ENCODE results near the gene MED25.

Gene MED25

DNA sequence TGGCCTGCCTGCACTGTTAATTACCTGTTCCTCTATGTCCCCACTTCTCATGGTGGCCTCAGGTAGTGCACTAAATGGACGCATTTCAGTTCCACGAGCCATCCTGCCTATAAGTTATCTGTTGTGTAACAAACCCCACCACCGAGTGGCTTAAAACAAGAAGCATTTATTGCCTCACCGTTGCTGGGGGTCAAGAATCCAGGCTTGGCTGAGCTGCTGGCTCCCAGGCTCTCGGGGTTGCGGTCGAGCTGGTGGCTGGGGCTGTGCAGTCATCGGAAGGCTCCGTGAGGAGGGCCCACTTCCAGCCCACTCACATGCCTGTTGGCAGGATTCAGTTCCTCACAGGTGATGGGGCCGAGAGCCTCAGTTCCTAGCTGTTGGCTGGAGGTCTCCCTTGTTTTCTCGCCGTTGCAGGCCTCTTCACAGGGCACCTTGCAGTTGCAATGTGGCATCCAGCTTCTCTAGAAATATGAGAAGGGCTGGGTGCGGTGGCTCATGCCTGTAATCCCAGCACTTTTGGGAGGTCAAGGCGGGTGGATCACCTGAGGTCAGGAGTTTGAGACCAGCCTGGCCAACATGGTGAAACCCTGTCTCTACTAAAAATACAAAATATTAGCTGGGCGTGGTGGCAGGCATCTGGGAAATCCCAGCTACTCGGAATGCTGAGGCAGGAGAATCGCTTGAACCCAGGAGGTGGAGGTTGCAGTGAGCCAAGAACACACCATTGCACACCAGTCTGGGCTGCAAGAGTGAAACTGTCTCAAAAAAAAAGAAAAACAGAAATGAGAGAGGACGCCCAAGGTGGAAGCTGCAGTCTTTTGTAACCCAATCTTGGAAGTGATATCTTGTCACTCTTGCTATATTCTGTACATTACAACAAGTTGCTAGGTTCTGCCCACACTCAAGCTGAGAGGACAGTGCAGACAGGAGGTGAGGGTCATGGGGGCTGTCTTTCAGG is 26.3 kb downstream of the MED25 start:
- no peak for DNase-seq (ENCODE audit: low read depth in 2 of 2)

DNA sequence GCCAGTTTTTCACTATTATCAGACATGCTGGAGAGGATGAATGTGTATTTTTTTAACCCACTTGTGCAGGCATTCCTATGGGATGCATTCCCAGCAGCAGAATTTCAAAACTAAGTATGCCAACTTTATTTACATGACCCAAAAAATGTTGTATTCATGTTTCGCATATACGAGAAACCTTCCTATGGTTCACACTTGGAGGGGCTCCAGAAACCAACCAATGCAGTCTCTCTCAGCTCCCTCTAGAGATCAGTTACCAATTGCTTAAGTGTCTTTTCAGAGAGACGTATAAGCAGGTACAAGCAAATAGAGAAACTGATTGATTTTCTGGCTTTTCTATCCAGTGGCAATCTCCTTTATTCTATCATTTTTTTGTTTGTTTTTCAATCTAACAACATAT is 27.3 kb downstream of the MED25 start:
- no peak for DNase-seq (ENCODE audit: low read depth in 2 of 2)

DNA sequence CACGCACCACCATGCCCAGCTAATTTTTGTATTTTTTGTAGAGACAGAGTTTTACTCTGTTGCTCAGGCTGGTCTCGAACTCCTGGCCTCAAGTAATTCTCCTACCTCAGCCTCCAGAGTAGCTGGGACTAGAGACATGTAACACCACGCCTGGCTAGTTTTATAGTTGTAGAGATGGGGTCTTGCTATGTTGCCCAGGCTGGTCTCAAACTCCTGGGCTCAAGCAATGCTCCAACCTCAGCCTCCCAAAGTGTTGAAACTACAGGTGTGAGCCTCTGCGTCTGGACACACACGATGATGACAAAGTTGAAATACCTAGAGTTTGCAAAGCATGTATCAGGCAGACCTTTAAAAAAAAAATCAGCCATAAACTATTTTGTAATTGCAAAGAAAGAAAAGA is 28.3 kb downstream of the MED25 start:
- DNase-seq (ENCODE audit: low read depth in 2 of 2), result no peak

DNA sequence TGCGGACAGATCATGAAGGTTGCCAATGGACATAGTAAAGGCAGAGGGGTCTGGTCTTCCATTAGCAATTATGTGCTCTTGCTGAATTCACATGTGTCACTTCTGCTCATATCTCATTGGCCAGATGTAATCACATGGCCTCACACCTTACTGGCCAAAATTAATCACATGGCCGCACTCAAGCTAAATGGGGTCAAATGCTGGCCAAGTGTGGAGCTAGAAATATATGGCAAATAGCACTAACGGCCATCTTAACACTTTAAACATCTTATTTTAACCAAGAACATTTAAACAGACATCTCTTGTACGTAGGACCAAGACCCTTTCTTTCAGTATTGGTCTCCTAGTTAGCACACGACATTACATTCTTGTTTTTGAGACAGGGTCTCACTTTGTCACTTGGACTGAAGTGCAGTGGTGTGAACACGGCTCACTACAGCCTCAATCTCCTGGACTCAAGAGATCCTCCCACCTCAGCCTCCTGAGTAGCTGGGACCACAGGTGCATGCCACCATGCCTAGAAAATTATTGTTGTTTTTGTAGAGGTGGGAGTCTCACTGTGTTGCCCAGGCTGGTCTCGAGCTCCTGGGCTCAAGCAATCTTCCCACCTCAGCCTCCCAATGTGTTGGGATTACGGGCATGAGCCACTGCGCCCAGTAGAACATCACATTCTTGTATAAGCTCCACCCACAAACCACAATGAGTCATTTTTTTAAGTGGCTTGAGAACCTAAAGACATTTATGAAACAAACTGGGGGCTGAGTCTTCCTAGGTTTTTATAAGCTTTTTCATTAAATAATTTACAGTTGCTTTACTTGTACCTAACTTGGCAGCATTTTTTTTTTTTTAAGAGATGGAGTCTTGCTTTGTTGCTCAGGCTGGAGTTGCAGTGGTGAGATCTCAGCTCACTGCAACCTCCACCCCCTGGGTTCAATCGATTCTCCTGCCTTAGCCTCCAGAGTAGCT is 29.9 kb downstream of the MED25 start:
- no peak for DNase-seq (ENCODE audit: low read depth in 2 of 2)

DNA sequence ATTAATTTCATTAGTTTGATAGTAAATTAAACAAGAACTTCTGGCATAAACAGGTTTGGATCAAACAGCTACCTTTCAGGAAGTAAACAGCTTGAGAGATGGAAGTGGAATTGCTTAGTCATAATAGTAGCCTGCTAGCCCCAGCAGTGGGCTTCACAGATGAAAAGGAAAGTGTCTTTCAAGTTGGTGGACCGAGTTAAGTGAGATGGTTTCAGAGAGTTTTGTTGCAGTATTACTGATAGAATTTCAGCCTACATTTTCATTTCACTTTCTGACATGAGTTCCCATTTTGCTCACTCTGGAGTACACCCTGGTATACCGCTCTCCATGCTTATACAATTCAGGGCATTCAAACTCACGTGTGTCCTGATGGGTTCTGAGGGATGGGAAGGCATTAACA is 30.8 kb downstream of the MED25 start:
- no peak for DNase-seq (ENCODE audit: low read depth in 2 of 2)

DNA sequence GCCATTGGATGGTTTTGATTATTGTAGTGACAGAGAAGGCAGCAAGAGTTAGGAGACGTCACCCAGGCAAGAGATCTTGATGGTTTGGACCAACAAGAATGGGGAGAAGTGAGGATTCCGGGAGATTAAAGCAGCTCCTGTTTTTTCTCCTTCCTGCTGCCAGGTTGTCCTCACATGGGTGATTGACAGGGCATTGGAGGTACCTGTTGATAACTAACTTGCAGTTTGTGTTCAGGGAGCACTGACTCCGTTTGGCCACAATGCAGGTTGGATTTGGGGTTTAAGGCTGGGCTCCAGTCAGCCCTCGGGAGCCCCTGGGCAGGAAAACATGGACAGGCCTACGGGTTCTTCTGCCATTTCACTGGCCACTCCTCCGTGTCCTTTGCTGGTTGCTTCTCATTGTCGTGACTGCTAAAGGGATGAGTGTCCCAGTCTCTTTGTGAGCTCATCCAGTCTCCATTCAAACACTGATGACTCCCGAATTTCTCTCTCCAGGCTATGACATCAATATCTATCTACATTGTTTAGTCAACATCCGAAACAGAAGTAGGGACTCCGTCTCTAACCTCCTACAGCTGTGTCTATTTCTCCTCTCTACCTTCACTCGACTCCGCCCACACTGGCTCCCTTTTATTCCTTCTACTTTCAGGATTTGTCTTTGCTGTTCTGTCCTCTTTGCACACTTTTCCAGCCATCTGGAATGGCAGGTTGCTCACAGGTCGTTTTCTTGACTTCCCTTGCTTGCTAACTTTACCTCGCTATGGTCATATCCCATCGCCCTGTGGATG is 31.5 kb downstream of the MED25 start:
- DNase-seq (ENCODE audit: low read depth in 2 of 2), result no peak

DNA sequence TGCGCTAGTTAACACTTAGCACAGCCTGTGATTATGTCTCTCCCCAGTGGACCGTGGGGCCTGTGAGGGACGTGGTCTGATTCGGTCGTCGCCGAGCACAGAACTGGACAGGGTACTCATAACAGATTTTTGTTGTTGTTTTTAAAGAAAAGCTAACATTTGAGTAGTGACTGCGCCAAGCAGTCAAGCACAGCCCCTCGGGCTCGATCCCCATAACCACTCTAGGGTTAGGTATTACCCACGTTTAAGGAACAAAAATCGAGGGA is 32.1 kb downstream of the MED25 start:
- DNase-seq (ENCODE audit: low read depth in 2 of 2), result no peak

DNA sequence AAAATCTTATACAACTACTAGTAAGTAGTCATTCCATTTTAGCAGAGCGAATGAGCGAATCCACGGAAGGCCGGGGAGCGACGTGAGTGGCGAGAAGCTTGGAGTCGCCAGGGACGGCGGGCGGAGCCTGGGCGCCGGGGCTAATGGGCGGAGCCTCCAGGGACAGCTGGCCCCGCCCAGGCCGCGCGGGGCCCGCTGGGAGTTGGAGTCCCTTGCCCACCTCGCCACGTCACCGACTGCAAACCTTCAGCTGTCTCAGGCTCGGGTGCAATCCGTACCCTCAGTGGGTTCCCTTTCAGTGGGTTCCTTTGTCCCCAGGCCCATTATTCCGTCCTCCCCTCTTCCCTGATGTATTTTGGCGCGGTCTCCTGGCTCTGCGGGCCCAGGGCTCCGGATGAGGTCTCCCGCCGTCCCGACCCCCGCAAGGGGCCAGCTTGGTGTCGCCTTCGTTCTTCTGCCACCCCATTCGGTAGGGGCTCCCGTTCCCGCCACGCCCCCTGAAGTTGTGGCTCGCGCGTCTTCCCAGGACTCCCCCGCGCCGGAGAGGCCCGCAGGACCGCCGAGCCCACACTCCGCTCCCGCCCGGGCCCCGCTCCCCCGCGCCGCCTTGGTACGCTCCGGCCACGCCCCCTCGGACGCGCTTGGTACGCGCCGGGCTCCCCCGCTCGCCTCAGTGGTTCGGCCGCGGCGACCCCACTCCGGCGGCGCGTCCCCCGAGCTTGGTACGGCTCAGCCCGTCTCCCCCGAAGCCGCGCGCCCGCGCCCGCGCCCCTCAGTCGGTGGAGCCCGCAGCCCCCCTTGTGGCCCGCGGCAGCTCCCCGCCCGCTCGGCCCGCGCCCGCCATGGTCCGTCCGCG is 32.6 kb downstream of the MED25 start, which contains the start of gene PTOV1:
Gene PTOV1 (plus strand): TSS at position 673 of the 856 bp plus-strand sequence.
- peak; percentile 84 to 85 for DNase-seq (ENCODE audit: low read depth in 2 of 2)

DNA sequence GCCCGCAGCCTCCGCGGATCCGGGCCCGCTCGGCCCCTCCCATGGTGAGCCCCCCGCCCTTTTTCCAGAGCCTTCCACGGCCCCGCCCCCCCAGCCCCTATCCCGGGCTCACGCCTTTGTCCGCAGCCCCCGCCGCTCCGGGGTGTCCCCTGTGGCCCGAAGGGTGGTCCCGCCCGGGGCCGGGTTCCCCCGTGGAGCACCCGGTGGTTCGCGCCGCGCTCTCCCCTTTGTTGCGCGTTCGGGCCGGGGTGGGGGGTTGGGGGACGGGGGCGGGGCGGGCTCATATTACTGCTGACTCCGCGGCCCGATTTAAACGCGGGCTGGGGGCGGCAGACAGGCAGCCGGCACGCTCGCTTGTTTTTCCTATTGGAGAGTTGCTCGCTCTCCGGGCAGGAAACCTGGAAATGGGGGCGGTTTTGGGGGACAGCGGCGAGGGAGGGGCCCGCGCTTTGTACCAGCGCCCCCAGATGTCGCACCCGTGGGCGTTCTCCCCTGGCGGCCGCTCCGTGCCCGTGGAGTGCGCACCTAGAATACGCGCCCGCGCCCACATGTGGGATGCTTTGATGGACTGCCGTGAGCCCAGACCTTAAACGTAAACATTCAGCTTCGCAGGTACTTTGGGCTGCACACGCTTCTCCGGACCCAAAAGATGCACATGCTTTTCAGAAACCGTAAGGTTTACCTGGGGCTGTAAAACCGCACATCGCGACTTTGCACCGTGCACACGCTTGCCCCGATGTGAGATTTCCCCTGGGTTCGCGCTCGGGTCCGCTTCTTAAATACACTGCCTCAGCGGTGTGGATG is 33.6 kb downstream of the MED25 start:
- no peak for DNase-seq (ENCODE audit: low read depth in 2 of 2)

DNA sequence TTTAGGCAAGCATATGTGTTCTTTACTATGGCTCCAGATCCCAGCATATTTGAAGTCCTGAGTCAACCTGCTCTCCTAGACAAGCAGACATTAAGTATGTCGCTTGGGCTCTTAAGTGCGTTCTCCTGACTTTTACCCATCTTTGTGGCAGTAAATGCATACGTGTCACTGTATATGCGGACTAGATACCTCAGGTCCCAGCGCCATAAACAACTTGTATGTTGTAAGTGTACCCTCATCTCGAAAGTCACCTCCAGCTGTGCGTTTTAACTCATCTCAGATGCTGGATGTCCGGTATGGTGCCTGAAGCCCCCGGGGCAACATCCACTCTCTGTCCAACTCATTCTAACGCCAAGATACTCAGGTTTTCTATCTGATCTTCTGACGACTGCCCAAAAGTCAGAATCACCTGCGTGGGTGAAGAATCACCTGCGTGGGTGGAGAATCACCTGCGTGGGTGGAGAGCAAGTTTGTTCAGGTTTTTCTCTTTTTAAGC is 34.6 kb downstream of the MED25 start:
- no peak for DNase-seq (ENCODE audit: low read depth in 2 of 2)

DNA sequence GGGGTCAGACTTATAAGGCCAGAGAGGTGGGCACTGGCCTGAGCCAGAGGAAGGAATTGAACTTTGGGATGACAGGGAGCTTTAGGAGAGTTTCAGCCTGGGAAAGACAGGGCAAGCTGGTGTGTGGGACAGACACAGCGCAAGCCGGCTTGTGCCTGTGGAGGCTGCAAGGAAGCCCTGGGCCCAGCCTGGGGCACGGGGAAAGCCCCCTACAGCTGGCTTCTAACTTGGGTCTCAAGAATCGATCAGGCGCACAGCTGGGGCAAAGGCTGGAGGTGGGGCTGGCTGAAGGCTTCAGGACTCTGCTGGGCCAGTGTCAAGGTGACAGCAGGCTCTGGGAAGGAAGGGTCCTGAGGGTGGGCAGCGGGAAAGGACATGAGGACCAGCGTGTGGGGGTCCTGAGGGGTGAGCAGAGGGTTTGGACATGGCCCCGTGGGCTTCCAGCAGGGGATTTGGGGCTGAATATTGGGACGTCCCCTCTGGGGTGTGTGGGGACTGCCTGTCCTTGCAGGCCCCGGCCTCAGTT is 35.8 kb downstream of the MED25 start:
- DNase-seq (ENCODE audit: low read depth in 2 of 2), result no peak

DNA sequence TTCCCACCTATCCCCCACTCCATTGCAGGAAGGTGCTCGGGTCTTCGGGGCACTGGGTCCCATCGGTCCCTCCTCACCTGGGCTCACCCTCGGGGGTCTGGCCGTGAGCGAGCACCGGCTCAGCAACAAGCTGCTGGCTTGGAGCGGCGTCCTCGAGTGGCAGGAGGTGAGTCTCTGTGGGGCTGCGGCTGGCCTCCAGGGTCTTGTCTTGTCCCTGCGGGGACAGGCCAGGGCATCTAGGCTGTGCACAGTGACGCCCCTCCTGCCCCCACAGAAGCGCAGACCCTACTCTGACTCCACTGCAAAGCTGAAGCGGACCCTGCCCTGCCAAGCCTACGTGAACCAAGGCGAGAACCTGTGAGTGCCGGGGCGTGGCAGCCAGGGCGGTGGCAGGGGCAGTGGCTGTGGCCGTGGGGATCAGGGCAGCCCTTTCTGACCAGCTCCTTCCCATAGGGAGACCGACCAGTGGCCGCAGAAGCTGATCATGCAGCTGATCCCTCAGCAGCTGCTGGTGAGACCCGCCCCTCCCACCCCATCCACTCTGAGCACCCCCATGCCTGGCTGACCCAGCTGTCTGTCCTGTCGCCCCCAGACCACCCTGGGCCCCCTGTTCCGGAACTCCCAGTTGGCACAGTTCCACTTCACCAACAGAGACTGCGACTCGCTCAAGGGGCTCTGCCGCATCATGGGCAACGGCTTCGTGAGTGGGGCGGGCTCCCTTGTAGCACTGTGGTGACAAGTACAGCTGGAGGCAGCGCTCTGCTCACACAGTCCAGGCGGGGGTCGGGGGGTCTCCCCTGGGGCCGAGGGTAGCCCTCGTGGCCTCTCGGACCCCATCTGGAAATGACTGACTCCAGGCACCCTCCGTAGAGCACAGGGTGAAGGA is 36.5 kb downstream of the MED25 start:
- DNase-seq (ENCODE audit: low read depth in 2 of 2), result no peak

DNA sequence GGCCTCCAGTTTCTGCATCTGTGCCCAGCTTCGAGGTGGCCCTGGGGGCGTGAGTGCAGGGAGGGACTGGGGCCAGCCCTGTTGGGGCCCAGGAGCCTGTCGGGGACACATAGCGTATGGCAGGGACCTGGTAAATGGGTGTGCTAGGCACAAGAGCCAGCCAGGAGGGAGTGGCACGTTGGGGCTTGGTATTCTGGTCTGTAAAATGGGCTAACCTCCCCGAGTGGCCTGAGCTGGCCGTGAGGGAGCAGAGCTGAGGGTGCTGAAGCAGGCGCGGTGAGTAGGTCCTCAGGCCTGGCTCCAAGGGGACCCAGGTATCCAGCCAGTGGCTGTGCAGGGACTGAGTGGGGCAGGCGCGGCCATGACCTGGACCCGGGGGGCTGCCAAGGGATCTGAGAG is 37.2 kb downstream of the MED25 start:
- no peak for DNase-seq (ENCODE audit: low read depth in 2 of 2)

DNA sequence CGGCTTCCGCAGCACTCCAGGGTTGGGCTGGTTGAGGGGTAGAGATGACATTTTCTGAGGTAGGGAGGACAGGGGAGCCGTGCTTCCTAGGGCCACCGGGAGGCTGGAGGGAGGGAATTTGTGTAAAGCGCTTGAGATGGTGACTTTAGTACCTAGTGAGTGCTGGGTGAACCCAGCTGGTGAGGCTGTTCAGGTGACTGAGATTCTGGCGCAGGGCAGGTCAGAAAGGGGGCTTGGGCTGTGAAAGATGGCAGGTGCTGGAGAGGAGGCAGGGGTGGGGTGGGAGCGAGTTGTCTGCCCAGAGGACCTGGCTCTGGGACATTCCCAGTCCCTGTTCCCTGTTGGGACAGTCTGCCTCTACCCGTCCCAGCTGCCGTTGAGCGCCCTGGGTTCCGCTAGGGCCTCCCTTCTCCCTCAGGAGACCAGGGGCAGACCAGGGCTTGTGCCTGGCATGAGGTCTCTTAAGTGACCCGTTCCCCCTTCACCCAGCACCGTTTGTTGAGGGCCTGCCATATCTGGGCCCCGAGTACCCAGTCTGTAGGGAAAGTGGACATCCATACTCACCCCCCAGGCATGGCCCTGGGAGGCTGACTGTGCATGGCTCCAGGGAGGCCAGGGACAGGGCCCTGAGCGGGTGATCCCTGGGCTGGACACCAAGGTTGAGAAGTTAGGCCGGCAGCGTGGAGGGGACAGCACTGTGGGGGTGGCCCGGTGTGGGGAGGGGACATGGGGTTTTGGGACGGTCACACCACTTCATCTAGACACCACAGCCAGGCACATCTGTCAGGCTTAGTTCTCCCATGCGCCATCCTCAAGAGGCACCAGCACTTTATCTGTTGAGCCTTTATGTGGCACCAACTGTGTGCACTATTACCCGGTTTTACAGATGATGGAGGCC is 37.8 kb downstream of the MED25 start:
- DNase-seq (ENCODE audit: low read depth in 2 of 2), result no peak

DNA sequence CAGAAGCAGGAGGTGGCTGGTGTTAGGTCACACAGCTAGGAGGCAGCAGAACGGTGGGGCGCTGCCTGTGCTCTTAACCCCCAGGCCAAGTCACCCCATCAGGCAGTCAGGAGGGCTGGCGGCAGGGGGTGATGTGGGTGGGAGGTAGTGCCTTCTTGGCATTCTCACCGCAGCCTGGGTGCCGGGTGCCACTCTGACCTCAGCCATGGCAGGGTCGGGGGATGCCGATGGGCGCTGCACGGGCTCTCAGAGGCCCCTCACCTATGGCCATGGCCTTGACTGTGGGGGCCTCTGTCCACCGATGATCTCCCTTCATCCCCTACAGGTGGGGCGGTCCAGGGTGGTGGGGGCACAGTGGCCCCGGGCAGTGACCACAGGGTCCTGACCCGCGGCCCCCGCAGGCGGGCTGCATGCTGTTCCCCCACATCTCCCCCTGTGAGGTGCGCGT is 38.5 kb downstream of the MED25 start:
- no peak for DNase-seq (ENCODE audit: low read depth in 2 of 2)

DNA sequence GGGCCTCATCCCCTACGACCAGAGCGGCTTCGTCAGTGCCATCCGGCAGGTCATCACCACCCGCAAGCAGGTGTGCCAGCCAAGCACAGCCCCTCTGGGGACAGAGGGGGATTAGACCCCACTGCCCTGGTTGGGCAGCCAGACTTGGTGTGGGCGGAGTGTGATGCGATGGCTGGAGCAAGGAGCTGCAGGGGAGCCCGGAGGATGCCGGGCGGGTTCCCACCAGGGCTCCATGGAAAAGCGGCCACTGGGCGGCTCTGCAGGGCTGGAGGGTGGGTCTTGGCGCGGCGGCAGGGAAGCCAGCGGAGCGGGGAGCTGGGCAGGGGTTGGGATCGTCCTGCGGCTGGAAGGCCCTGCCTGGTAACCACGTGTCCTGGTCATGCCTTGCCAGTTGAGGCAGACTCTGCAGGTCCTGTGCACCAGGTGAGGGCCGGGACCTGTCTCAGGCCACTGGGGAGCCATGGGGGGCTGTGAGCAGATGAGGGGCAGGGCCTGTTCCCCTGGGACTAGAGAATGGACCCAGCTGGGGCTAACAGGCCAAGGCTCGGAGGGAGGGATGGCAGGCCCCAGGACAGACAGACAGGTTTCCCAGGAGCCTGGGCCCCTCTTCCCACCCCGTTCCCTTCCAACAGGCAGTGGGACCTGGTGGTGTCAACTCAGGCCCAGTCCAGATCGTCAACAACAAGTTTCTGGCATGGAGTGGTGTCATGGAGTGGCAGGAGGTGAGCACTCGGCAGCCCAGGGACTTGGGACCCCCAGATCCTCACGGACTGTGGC is 39.2 kb downstream of the MED25 start:
- DNase-seq (ENCODE audit: low read depth in 2 of 2), result no peak

DNA sequence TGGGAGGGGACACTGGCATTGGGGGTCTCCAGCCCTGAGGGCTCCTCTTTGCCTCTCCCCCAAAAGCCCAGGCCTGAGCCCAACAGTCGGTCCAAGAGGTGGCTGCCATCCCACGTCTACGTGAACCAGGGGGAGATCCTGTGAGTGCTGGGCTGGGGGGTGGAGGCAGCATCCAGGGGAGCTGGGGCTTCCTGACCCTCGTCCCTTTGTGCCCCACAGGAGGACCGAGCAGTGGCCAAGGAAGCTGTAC is 39.7 kb downstream of the MED25 start:
- no peak for DNase-seq (ENCODE audit: low read depth in 2 of 2)
